Measurements from ENCODE around the gene PHF20.
"Not testable (repeated sequence)": the region's sequence is repeated elsewhere in the genome, so short reads cannot be mapped to it uniquely, and the experiment has no call there.

The PHF20 gene

GRCh38 chr20:35991142-35991771, 219.4 kb downstream of the PHF20 start:
- no peak for DNase-seq (ENCODE audit: low spot score)
- in situ Hi-C loops (cut with MboI; ENCODE audit: low pct_unique_long_range_greater_than_20kb, low sequenced_read_pairs, unreplicated experiment) = no loop called here

GRCh38 chr20:35992713-35993335, 221.0 kb downstream of the PHF20 start:
- TF ChIP-seq, protein P1, sequence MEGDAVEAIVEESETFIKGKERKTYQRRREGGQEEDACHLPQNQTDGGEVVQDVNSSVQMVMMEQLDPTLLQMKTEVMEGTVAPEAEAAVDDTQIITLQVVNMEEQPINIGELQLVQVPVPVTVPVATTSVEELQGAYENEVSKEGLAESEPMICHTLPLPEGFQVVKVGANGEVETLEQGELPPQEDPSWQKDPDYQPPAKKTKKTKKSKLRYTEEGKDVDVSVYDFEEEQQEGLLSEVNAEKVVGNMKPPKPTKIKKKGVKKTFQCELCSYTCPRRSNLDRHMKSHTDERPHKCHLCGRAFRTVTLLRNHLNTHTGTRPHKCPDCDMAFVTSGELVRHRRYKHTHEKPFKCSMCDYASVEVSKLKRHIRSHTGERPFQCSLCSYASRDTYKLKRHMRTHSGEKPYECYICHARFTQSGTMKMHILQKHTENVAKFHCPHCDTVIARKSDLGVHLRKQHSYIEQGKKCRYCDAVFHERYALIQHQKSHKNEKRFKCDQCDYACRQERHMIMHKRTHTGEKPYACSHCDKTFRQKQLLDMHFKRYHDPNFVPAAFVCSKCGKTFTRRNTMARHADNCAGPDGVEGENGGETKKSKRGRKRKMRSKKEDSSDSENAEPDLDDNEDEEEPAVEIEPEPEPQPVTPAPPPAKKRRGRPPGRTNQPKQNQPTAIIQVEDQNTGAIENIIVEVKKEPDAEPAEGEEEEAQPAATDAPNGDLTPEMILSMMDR (IDR thresholded peaks at IDR 0.05; ENCODE audit: extremely low read depth, insufficient read depth, missing control alignments) = peak; percentile 78
- DNase-seq (ENCODE audit: low spot score) = peak; percentile 80
- in situ Hi-C loops (cut with MboI; ENCODE audit: low pct_unique_long_range_greater_than_20kb, low sequenced_read_pairs, unreplicated experiment) = no loop called here

More at GRCh38 chr20:35991142-35991771, 219.4 kb downstream of the PHF20 start:
- TF ChIP-seq, protein P1 (IDR thresholded peaks at IDR 0.05; ENCODE audit: extremely low read depth, insufficient read depth, missing control alignments) = peak; percentile 35

- peak; percentile 78 for DNase-seq (ENCODE audit: low spot score)
- TF ChIP-seq, protein P1 (IDR thresholded peaks at IDR 0.05; ENCODE audit: extremely low read depth, insufficient read depth, missing control alignments) = peak; percentile 90
- in situ Hi-C loops (cut with MboI; ENCODE audit: low pct_unique_long_range_greater_than_20kb, low sequenced_read_pairs, unreplicated experiment) = loop anchor here (5.0 kb wide), 1 partner anchor 142 kb away; no protein-coding TSS in a partner anchor
Measured at GRCh38 chr20:35994994-35995453, 223.2 kb downstream of the PHF20 start.

DNA sequence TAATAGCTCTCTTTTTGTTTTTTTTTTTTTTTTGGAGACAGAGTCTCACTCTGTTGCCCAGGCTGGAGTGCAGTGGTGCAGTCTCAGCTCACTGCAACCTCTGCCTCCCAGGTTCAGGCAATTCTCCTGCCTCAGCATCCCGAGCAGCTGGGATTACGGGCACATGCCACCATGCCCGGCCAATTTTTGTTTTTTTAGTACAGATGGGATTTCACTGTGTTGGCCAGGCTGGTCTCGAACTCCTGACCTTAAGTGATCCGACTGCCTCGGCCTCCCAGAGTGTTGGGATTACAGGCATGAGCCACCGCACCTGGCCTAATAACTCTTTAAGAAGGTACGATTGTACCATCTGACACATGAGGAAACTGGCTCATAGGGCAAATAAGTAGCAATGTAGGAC, 224.7 kb downstream of the PHF20 start:
- DNase-seq (ENCODE audit: low spot score) = not testable (repeated sequence)
- in situ Hi-C loops (cut with MboI; ENCODE audit: low pct_unique_long_range_greater_than_20kb, low sequenced_read_pairs, unreplicated experiment) = loop anchor here (5.0 kb wide), 1 partner anchor 141 kb away; no protein-coding TSS in a partner anchor
